H1 (cell line): Measurements from ENCODE around the gene GUCA1A. TPM values are rescaled to one million over a fixed set of nuclear protein-coding genes. Genes with fewer than 3 reads are reported as not detected.

Source experiments
- CTCF ChIA-PET: fragments of 300-600 bp; sonication (Branson Sonifier 250); formaldehyde crosslinking; loops from one replicate; lab custom pipeline; 2021; ENCODE audit not compliant: partially characterized antibody; lab: Charles Lee
- POLR2A ChIA-PET: fragments of 300-600 bp; sonication (Branson Sonifier 250); formaldehyde crosslinking; loops from one replicate; lab custom pipeline; 2021; ENCODE audit warnings: inconsistent platforms; ENCODE audit not compliant: partially characterized antibody; lab: Charles Lee
- DNase-seq, 2 experiments: peaks; one replicate each; pipeline versions ENCODE4 v3.0.0 to v3.0.0-alpha.2; 2010 to 2022; ENCODE audit warnings: low spot score in 2 of 2, low read depth in 1 of 2, mixed read lengths in 1 of 2
- FAIRE-seq: peaks from 2 replicates; lab custom pipeline; 2011; peaks lifted over from hg19 to GRCh38; lab: Jason Lieb, UNC
- H2AFZ ChIP-seq: 2 replicates; pipeline ENCODE4 v1.8.1; 2012; ENCODE audit warnings: low read length, inconsistent platforms
- H2AK5ac ChIP-seq: 2 replicates; pipeline ENCODE4 v1.6.1; 2013; ENCODE audit warnings: low read depth, low read length
- H2BK120ac ChIP-seq: replicated peaks from 2 replicates; pipeline ENCODE3; 2013; ENCODE audit warnings: low read depth, low read length, inconsistent platforms
- H2BK12ac ChIP-seq: 2 replicates; pipeline ENCODE4 v1.6.1; 2013; ENCODE audit warnings: low read depth, low read length
- H2BK15ac ChIP-seq: 2 replicates; pipeline ENCODE4 v1.6.1; 2013; ENCODE audit warnings: low read length
- H2BK20ac ChIP-seq: 2 replicates; pipeline ENCODE4 v1.6.1; 2013; ENCODE audit warnings: low read length
- H2BK5ac ChIP-seq: 2 replicates; pipeline ENCODE4 v1.6.1; 2013; ENCODE audit warnings: low read depth, low read length
- H3K14ac ChIP-seq: 2 replicates; pipeline ENCODE4 v1.6.1; 2013; ENCODE audit warnings: inconsistent platforms; ENCODE audit not compliant: insufficient read length
- H3K18ac ChIP-seq: 2 replicates; pipeline ENCODE4 v1.6.1; 2013; ENCODE audit warnings: low read length; ENCODE audit errors: extremely low read depth
- H3K23ac ChIP-seq: 2 replicates; pipeline ENCODE4 v1.6.1; 2013; ENCODE audit warnings: inconsistent platforms; ENCODE audit not compliant: insufficient read length
- H3K23me2 ChIP-seq: 2 replicates; pipeline ENCODE4 v1.6.1; 2013; ENCODE audit warnings: low read depth, low read length
- H3K27ac ChIP-seq: 2 replicates; pipeline ENCODE4 v1.6.1; 2011; ENCODE audit warnings: low read depth, low read length, inconsistent platforms
- H3K27me3 ChIP-seq, 4 experiments: replicated peaks in 1 of 4; 1 replicate in 1 of 4; 2 replicates in 3 of 4; pipeline versions ENCODE4 v1.6.1 to v1.8.1; 2011 to 2013; ENCODE audit warnings: low read length in 3 of 4, mild to moderate bottlenecking in 3 of 4, inconsistent platforms in 2 of 4, mixed read lengths in 2 of 4, moderate library complexity in 1 of 4; ENCODE audit not compliant: control insufficient read depth in 3 of 4, insufficient read depth in 3 of 4; ENCODE audit errors: extremely low read depth in 1 of 4
- H3K36me3 ChIP-seq, 4 experiments: 2 replicates each; pipeline versions ENCODE4 v1.6.1 to v1.8.1; 2011 to 2013; ENCODE audit warnings: mild to moderate bottlenecking in 4 of 4, low read length in 3 of 4, moderate library complexity in 2 of 4, control low read depth in 1 of 4, inconsistent platforms in 1 of 4; ENCODE audit not compliant: insufficient read depth in 4 of 4, control insufficient read depth in 2 of 4
- H3K4ac ChIP-seq: replicated peaks from 2 replicates; pipeline ENCODE3; 2013; ENCODE audit warnings: low read length, low read depth, mixed read lengths, inconsistent platforms; ENCODE audit not compliant: insufficient read length
- H3K4me1 ChIP-seq, 4 experiments: replicated peaks in 1 of 4; 1 replicate in 1 of 4; 2 replicates in 3 of 4; pipeline versions ENCODE4 v1.6.1 to v1.8.1; 2011 to 2013; ENCODE audit warnings: low read length in 3 of 4, inconsistent platforms in 2 of 4, mixed read lengths in 1 of 4; ENCODE audit not compliant: insufficient read depth in 4 of 4, control insufficient read depth in 3 of 4
- H3K4me2 ChIP-seq, 2 experiments: 2 replicates each; pipeline versions ENCODE4 v1.6.1 to v1.8.1; 2011 to 2013; ENCODE audit warnings: low read depth in 2 of 2, low read length in 2 of 2, control low read depth in 1 of 2, inconsistent platforms in 1 of 2, mild to moderate bottlenecking in 1 of 2; ENCODE audit not compliant: insufficient read depth in 1 of 2
- H3K4me3 ChIP-seq, 4 experiments: fragments of 200-600, 300-600 bp in 1 of 4; sonication (generic), shearing (Covaris generic), sonication (Bioruptor Twin) in 1 of 4; 2 replicates each; pipeline versions ENCODE4 v1.5.1 to v1.8.1; 2011 to 2016; ENCODE audit warnings: low read length in 4 of 4, low read depth in 3 of 4, control low read depth in 2 of 4, inconsistent platforms in 2 of 4, mild to moderate bottlenecking in 2 of 4, mixed read lengths in 1 of 4, moderate library complexity in 1 of 4; ENCODE audit not compliant: insufficient read depth in 2 of 4; ENCODE audit errors: extremely low read depth in 1 of 4
- H3K56ac ChIP-seq: replicated peaks from 2 replicates; pipeline ENCODE3; 2013; ENCODE audit warnings: low read depth, mild to moderate bottlenecking, mixed read lengths, low read length, inconsistent platforms; ENCODE audit not compliant: insufficient read length
- H3K79me1 ChIP-seq: 2 replicates; pipeline ENCODE4 v1.6.1; 2013; ENCODE audit warnings: low read depth, low read length, control low read depth
- H3K79me2 ChIP-seq, 2 experiments: 2 replicates each; pipeline versions ENCODE4 v1.6.1 to v1.8.1; 2012 to 2013; ENCODE audit warnings: low read length in 2 of 2, mild to moderate bottlenecking in 2 of 2, inconsistent platforms in 1 of 2; ENCODE audit not compliant: insufficient read depth in 2 of 2, control insufficient read depth in 1 of 2
- H3K9ac ChIP-seq, 4 experiments: replicated peaks in 1 of 4; 1 replicate in 1 of 4; 2 replicates in 3 of 4; pipeline versions ENCODE4 v1.6.1 to v1.8.1; 2011 to 2013; ENCODE audit warnings: low read depth in 3 of 4, low read length in 3 of 4, control low read depth in 2 of 4, mild to moderate bottlenecking in 2 of 4, moderate library complexity in 2 of 4, inconsistent platforms in 1 of 4; ENCODE audit errors: extremely low read depth in 1 of 4
- H3K9me3 ChIP-seq, 2 experiments: 2 replicates each; pipeline versions ENCODE4 v1.6.1 to v1.8.1; 2012 to 2013; ENCODE audit warnings: mild to moderate bottlenecking in 2 of 2, moderate library complexity in 2 of 2, control low read depth in 1 of 2, inconsistent platforms in 1 of 2, low read depth in 1 of 2, low read length in 1 of 2, mixed read lengths in 1 of 2; ENCODE audit not compliant: insufficient read depth in 2 of 2
- H4K20me1 ChIP-seq, 2 experiments: replicated peaks in 1 of 2; 2 replicates each; pipeline versions ENCODE3 to v1.8.1; 2011 to 2013; ENCODE audit warnings: inconsistent platforms in 2 of 2, low read length in 2 of 2, mild to moderate bottlenecking in 1 of 2; ENCODE audit not compliant: insufficient read depth in 2 of 2, control insufficient read depth in 1 of 2
- H4K5ac ChIP-seq: 2 replicates; pipeline ENCODE4 v1.6.1; 2013; ENCODE audit warnings: low read length, low read depth, mixed read lengths, inconsistent platforms; ENCODE audit not compliant: insufficient read length
- H4K8ac ChIP-seq: 2 replicates; pipeline ENCODE4 v1.8.0; 2013; ENCODE audit warnings: mild to moderate bottlenecking, moderate library complexity, low read length, inconsistent platforms; ENCODE audit not compliant: insufficient read depth; ENCODE audit errors: extremely low read depth
- H4K91ac ChIP-seq: replicated peaks from 2 replicates; pipeline ENCODE3; 2013; ENCODE audit warnings: low read length, mixed read lengths, inconsistent platforms; ENCODE audit not compliant: insufficient read length
- BRCA1 ChIP-seq: IDR thresholded peaks from 2 replicates; pipeline ENCODE4 v1.6.1; 2012; ENCODE audit warnings: low read depth, low read length, improper control_type of control experiment
- MAFK ChIP-seq: IDR thresholded peaks from 2 replicates; pipeline ENCODE4 v1.6.1; 2012; ENCODE audit warnings: low read depth, mild to moderate bottlenecking, improper control_type of control experiment, low read length
- TCF12 ChIP-seq: IDR thresholded peaks from 2 replicates; pipeline ENCODE4 v1.6.1; 2011; ENCODE audit warnings: low read depth, mild to moderate bottlenecking, low read length
- WGBS, 2 experiments: shearing (Covaris generic) in 1 of 2; methylation state at CpG; one replicate each; pipeline versions ENCODE4 v1.1.6 to v1.1.7; 2013 to 2015; ENCODE audit warnings: low lambda C conversion rate in 2 of 2, mixed read lengths in 2 of 2, inconsistent platforms in 1 of 2, low coverage in 1 of 2, missing lambda C conversion rate in 1 of 2; ENCODE audit not compliant: insufficient replicate concordance in 2 of 2, insufficient coverage in 1 of 2, insufficient read length in 1 of 2; ENCODE audit errors: extremely low coverage in 1 of 2, missing lambda C conversion rate in 1 of 2; 5-methylcytosine and 5-hydroxymethylcytosine counted together
- polyA plus RNA-seq, 7 experiments: library from polyadenylated mRNA; depleted of rRNA in 3 of 7; stranded (reverse) in 5 of 7; unstranded in 2 of 7; fragments of >200 nt in 5 of 7; fragments of 200-250 nt in 2 of 7; gene quantifications; 1 replicate in 5 of 7; 2 replicates in 1 of 7; 4 replicates in 1 of 7; pipeline versions ENCODE4 v1.2.1 to v1.2.3, GENCODE V29; 2011 to 2013; ENCODE audit warnings: missing spikeins in 2 of 7, mixed read lengths in 2 of 7
- total RNA-seq: library from RNA; stranded (reverse); fragmentation: NEBNext Ultra II Directional; extraction: Animal tissue kit (Norgen Biotek cat#: 25700); gene quantifications from 2 replicates; pipeline ENCODE4 v1.2.1, GENCODE V29; 2021

The GUCA1A gene
- total and polyA plus RNA-seq, 2 of the 8 experiments (the other 6 are each of a cell fraction or from before 2014, with no cell fraction given): 4.6 to 24.6 TPM

GRCh38 chr6:42138190-42138589 lies 35.0 kb upstream of the GUCA1A start:
- Histone ChIP-seq H3K4me1 (peaks cover 25 to 63% (median 46%) of the 10 kb centered on the region in 4 experiments), H3K4me2 (peak overlapping the region; percentile 58 to 84; a peak in 2 of 4 replicates), H4K91ac (no peak overlapping the region), H3K23ac (no peak overlapping the region), H4K8ac (no peak overlapping the region), H3K9ac (no peak overlapping the region), H4K20me1 (peaks cover 15 to 25% of the 10 kb centered on the region in 2 experiments), H2BK12ac (0 out of 2 replicates have a peak overlapping the region, but pooled peaks have one; percentile 71), H3K23me2 (peaks cover 10% of the 10 kb centered on the region), H3K56ac (no peak overlapping the region), H3K79me1 (peaks cover 8% of the 10 kb centered on the region), H2BK120ac (no peak overlapping the region), H3K4me3 (no peak overlapping the region), H3K4ac (no peak overlapping the region), H3K79me2 (peaks cover 12 to 63% of the 10 kb centered on the region in 2 experiments), H2BK15ac (no peak overlapping the region), H4K5ac (no peak overlapping the region), H3K36me3 (peaks cover 0 to 4% (median 3%) of the 10 kb centered on the region in 4 experiments; a peak in 4 of 8 replicates), H3K14ac (no peak overlapping the region), H3K18ac (peak overlapping the region; percentile 68; the same call in 1 of the 2 replicates), H2AK5ac (peak overlapping the region; percentile 0; the same call in 1 of the 2 replicates), H3K9me3 (no peaks in the 10 kb centered on the region), H3K27ac (peak overlapping the region; percentile 55; the same call in 1 of the 2 replicates), H2BK20ac (peak overlapping the region; percentile 94), H3K27me3 (no peaks in the 10 kb centered on the region), H2BK5ac (peak overlapping the region; percentile 86), H2AFZ (no peak overlapping the region)
- CTCF ChIA-PET: interaction anchor here (0.6 to 12.4 kb wide), 11 partner anchors 9 to 76 kb away, joined by 3 to 123 read pairs (median 10); no protein-coding TSS in a partner anchor
- FAIRE-seq (no peak), DNase-seq (no peak)
- POLR2A ChIA-PET: interaction anchor here (0.7 to 9.7 kb wide), 12 partner anchors 10 to 92 kb away, joined by 3 to 109 read pairs (median 7); no protein-coding TSS in a partner anchor
- TF ChIP-seq BRCA1 (no peak), TCF12 (no peak), MAFK (no peak)
- WGBS, 2 experiments: 78% methylated on average over 6 of the region's 6 CpGs; no CpG with 5 or more reads in 1 of the 2 experiments
